Suppressor macrophage (primary cell): ENCODE data around the gene GTF2A1L.
A peak's percentile ranks its signal among the peaks of the same experiment; 100 is the strongest.
"Not testable (repeated sequence)": the region's sequence is repeated elsewhere in the genome, so short reads cannot be mapped to it uniquely, and the experiment has no call there.

Source experiments
- DNase-seq, 4 experiments: peaks; one replicate each; pipeline ENCODE4 v3.0.0-alpha.2; 2020 to 2022

The GTF2A1L gene

DNA sequence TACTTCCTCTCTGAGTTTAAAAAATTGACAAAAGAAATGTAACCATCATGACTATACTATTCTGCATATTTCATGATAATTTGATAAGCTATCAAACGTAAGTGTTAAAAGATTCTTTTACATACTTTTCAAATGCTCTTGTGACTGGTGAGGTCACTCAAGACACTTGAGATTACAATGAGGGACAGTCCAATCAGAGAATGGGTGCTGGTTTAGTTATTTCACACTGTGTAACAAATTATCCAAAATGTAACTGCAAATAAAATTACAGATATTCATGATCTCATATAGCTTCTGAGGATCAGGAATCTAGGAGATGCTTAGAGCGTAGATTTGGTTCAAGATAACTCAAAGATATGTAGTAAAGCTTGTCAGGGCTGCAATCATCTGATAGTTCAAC is 4.4 kb upstream of the GTF2A1L start:
- DNase-seq: no peak

DNA sequence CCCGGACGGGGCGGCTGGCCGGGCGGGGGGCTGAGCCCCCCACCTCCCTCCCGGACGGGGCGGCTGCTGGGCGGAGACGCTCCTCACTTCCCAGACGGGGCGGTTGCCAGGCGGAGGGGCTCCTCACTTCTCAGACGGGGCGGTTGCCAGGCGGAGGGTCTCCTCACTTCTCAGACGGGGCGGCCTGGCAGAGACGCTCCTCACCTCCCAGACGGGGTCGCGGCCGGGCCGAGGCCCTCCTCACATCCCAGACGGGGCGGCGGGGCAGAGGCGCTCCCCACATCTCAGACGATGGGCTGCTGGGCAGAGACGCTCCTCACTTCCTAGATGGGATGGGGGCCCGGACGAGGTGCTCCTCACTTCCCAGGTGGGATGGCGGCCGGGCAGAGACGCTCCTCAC is 3.1 kb upstream of the GTF2A1L start:
- not testable (repeated sequence) for DNase-seq

DNA sequence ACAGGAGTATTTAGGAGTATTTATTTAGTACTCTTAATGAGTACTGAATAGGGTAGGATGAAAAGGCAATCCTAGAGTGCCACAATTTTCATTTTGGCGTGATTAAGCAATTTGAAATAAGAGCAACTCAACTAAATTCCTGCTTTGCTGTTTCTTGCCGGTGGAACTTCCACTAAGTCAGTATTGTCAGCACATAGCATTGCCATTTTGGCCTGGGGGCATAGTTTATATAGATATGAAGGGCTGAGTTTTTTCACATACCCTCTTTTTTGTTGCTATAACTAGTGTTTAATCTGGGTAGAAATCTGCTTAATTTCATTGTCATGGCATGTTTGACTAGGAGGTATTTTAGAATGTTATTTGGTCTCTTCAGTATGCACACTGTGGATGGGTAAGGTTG is 1.9 kb downstream of the GTF2A1L start:
- DNase-seq: no peak

DNA sequence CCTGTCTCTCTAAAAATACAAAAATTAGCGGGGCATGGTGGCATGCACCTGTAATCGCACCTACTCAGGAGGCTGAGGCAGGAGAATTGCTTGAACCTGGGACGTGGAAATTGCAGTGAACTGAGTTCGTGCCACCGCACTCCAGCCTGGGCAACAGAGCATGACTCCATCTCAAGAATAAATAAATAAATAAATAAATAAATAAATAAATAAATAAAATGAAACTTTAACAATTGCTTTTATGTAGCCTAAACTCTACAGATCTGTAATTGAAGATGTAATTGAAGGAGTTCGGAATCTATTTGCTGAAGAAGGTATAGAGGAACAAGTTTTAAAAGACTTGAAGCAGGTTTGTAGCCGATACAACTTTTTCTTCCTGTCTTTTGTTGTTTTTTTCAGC is 2.9 kb downstream of the GTF2A1L start:
- DNase-seq: no peak

DNA sequence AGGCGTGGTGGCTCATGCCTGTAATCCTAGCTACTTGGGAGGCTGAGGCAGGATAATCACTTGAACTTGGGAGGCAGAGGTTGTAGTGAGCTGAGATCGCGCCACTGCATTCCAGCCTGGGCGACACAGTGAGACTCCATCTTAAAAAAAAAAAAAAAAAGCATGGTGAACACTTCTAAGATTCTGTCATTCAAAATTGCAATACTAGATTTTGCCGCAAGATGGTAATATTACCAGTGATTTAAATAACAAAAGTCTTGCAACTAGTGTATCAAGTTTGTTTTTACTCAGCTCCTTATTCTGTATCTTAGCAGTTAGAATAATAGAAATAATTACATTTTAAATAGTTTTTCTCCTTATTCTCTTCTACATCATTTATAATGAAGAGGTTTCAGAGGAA is 5.0 kb downstream of the GTF2A1L start:
- not testable (repeated sequence) for DNase-seq

DNA sequence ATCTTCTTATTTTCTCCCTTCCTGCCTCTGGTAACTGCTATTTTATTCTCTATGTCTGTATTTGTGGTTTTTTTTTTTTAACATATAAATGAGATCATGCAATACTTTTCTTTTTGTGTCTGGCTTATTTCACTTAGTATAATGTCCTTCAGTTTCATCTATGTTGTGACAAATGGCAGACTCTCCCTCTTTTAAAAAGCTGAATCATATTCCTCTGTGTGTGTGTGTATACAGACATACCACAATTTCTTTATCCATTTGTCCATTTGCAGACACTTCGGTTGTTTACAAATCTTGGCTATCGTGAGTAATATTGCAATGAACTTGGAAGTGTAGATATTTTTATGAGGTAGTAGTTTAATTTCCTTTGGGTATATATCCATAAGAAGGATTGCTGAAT is 7.0 kb downstream of the GTF2A1L start:
- DNase-seq: no peak

DNA sequence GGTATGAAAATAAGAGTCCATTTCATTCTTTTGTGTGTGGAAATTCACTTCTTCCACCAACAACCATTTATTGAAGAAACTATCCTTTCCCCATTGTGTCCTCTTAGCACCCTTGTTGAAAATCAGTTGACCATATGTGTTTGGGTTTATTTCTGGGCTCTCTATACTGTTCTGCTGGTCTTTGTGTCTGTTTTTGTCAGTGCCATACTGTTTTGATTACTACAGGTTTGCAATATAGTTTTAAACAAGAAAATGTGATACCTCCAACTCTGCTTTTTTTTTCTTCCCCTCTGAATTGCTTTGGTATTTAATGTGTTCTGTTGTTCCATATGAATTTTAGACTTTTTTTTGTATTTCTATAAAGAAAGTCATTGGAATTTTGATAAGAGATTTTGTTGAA is 8.4 kb downstream of the GTF2A1L start:
- no peak for DNase-seq

DNA sequence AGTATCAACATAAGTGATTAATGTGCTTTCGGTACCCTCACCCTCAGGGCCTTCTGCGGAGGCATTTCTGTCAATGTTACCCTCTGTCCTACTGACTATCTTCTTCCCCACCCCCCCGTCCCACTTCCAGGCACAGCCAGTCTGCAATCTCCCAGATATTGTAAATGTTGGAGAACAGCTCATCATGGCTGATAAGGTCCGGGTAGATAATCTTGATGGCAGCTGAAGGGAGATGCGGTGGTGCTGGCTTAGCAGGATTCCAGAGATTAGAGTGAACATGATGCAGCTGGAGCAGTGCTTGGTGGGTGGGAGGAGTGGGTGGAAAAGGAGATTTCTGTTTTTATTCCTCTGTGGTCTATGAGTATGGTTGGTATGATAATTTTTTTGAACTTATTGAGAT is 15.5 kb downstream of the GTF2A1L start:
- DNase-seq: no peak

DNA sequence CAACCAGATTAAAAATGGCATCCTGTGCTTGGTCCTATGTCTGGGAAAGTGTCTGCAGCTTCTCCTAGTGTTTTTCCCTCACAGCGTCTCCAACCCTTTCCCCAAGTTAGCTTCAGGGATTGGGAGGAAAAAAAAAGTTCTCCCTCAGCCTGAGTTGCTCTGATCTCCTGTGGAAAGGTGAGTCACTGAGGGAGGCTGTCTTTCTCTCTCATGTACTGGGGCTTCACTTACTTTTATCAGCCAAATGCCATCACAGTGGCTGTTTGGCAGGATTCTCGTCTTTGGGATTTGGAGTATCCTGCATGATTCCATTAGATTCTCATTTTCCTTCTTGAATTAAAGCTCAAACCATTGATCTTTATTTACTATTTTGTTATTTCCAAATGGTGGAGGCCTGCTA is 18.1 kb downstream of the GTF2A1L start:
- DNase-seq: no peak

DNA sequence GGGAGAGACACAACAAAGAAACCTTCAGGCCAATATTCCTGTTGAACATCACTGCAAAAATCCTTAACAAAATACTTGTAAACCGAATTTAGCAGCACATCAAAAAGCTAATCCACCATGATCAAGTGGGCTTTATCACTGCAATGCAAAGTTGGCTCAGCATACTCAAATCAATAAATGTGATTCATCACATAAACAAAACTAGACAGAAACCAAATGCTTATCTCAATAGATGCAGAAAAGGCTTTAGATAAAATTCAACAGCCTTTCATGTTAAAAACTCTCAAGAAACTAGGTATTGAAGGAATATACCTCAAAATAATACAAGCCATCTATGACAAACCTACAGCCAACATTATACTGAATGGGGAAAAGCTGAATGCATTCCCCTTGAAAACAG is 20.6 kb downstream of the GTF2A1L start:
- DNase-seq: no peak

DNA sequence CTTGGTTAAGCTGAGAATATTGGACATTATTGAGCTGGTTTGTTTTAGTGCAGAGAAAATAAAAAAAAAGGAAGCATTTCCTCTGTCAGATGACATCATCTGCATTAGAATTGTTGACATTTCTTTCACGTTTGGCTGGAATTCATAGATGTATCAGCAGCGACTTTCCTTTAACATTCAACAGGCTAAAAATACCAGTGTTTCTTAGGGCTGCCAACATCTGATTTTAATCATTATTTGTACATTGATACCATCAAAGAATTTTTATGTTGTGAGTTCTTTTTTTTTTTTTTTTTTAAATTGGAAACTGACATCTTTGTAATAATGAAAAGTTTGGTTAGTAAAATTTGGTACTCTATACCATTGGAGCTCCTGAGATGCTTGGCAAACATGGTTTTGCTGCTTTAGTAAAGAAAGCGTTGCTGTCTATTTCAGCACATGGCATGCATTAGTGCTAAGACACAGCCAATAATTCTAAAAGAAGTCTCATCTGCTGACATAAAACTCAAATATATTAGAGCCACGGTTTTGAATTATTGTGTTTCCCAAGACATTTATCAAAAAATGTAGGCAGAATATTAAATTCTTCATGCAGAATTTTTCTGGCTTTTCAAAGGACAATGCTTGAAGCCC is 33.6 kb downstream of the GTF2A1L start:
- no peak for DNase-seq

DNA sequence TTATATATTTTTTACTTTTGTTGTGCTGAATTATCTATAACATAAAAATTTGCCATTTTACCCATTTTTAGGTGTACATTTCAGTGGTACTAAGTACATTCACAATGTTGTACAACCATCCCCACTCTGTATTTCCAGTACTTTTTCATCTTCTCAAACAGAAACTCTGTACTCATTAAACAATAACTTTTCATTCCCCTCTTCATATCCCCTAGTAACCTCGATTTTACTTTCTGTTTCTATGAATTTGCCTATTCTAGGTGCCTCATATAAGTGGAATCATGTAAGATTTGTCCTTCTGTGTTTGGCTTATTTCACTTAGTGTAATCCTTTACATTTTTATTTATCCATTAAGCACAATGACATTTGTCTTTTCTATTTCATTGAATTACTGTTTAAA is 51.3 kb downstream of the GTF2A1L start:
- DNase-seq: no peak

DNA sequence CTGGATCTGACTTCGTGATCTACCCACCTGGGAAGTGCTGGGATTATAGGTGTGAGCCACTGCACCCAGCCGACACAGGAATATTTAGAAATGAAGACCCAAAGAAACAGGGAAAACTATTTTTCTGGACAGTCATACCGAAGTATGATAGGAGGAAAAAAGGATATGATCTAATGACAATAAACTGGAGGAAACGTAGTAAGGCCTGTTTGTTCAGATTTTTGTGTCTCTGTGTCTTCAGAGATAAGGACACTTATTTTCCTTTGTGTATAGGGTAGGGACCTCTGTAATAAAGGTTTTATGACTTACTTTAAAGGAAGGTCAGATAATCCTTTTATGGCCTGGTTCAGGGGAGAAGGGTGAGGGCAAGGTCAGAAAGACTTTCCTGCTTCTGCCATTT is 55.9 kb downstream of the GTF2A1L start:
- DNase-seq: no peak

DNA sequence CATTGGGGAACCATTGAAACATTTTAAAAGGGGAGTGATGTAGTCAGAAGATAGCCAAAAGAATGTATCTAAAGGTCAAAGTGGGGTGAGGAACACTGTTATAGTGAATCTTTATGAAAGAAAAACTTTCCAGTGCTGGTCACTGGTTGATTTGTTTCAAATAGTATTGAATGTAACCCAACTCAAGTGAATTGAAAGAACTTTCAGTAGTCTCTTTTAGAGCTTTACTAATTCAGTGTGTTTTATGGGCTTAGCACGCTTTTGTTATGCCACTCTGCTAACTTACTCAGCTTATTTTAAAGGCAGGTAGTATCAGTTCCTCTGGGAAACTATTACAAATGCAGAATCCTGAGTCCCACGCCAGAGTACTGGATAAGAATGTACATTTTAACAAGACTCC is 57.3 kb downstream of the GTF2A1L start:
- DNase-seq: no peak

DNA sequence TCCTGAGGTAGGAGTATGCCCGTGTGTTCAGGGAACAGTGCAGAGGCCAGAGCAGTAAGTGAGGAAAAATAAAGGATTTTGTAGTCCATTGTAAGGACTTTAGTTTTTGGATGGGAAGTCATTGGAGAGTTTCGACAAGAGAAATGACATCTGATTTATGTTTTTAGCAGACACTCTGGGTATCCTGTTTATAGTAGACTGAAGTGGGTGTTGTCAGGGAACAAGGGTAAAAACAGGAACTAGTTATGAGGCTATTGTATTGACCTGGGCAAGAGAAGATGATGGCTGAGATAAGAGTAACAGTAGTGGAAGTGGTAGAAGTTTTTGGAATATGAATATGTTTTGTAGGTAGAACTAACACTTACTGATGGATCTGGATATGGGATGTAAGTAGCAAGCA is 59.8 kb downstream of the GTF2A1L start:
- DNase-seq: peak in 1 of 4 experiments; percentile 0

DNA sequence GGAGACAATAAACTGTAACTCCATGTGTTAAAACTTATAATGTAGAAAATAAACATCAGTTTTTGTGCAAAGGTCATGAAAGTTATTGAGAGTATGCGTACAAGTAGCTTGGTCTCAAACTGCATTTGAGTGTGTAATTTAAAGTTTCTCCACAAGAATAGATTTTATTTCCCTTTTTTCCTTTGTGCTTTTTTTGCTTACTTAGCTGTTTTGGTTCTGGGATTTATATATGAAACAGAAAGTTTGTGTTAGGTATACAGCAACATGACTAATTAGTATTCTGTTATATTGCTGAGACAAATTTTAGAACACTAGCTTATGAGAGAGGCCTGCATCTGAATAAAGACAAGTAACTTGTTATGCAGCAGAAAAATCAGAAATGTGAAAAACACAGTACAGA is 67.5 kb downstream of the GTF2A1L start:
- peak in 1 of 4 experiments; percentile 4 for DNase-seq

DNA sequence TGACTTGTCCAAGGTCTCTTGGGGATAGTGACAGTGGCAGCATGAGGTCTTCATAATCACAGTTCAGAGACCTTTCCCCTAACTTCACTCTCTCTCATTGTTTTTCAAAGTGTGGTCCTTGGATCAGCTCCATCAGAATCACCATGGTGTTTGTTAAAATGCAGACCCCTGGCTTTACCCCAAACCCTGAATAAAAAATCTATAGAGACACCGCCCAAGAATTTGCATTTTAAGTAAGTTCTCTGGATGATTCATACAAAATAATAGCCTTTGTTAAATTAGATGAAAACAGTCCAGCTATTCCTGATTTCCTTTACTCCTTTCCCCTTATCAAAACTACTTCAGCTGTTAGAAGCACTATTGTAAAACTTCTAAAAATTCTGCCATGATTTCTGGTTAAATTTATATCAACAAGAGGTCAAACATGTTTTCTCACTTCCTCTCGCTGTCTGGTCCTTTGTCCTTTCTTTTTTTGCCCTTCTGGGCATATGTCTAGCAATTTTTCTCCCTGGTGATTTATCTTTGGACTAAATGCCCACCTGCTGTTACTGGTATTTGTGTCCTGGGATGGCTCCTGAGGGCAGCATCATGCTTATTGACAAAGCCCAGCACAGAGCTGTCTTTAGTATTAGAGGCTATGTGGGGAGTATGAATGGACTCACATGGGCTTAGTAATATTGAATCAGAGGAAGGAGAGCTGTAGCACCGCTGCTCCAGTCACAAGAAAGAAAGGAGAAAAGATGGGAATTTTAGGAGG is 74.5 kb downstream of the GTF2A1L start:
- no peak for DNase-seq

DNA sequence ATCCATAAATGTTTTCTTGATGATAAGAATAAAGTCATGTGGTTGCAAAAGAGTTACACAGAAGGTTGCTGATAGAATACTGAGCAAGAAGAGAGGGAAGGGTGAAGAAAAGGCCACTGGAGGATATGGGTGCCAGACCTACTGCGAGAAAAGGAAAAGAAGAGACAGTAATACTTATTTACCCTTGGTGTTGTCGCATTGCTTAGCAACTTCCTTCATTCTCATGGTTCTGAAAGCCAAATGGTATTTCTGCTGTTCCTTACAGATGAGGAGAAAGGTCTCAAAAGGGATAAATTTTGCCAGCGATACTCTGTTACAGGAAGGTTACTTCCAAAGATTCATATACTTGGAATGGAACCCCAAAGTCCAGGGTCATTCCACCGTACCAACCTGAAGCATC is 75.4 kb downstream of the GTF2A1L start:
- DNase-seq: no peak

DNA sequence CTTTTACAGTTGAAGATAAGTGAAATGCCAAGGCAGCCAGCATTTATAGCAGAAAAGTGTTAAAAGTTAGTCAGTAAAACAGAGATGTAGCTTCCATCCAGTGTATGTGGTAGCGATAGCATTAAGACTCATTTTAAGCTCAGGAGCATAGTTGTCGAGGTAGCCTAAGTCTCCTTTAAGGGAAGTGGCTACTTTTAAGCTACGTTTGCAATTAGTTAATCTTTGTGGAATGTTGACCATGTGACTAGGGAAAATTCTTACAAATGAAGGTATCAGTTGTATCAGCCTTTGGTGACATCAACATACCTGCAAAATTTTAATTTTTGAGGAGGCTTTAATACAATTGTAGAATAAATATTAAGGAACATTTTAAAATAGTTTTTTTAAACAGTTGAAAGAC is 76.0 kb downstream of the GTF2A1L start:
- DNase-seq: no peak

DNA sequence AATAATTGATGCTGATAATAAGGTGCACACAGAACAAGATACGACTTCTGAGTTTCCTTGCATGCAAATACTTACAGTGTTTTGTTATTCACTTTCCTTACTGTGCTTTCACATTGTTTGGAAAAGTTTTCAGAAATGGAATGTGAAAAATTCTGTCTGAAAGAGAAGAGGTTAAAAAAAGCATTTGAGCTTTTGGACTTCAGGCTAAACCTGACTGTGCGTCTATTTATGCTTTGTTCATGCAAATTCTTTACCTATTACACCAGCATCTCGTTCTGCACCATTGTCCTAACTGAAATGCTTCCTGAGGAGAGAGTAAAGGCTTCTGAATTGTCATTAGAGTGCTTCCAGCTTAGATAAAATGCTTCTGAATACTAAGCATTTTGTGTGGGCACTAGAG is 76.5 kb downstream of the GTF2A1L start:
- DNase-seq: no peak

DNA sequence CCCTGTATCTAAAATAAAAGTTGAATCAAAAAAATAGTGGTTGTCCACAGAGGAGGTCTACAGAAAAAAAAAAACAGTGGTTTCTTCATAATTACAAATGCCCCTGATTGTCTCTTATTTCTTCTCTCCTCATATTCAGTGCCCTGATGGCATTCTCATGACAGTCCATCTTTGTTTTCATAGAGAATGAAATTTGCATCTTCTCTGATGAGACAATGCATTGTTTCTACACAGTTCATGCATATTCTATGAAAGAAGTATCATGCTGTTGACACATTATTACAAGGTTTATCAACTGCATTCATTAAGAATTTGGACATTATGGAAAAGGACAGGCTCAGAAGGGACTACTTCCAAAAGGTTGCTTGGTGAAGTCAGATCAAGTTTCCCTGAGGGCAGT is 78.3 kb downstream of the GTF2A1L start:
- DNase-seq: no peak

DNA sequence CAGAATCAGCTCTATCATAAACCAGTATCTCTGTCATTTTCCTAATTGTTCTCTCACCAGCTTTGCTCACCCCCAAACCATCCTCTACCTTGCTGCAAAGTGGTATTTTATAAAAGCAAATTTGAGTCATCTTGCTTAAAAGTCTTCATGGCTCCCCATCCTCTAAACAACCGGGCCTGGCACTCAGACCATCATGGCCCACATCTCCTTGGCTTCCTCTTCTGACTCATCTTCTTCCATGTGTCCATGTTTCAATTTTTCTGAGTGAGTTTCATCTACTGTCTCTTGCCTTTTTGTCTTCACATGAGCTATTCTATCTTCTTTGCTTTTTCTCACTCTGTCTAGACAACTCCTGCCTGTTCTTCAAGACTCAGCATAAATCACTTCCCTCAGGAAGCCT is 79.2 kb downstream of the GTF2A1L start:
- no peak for DNase-seq

DNA sequence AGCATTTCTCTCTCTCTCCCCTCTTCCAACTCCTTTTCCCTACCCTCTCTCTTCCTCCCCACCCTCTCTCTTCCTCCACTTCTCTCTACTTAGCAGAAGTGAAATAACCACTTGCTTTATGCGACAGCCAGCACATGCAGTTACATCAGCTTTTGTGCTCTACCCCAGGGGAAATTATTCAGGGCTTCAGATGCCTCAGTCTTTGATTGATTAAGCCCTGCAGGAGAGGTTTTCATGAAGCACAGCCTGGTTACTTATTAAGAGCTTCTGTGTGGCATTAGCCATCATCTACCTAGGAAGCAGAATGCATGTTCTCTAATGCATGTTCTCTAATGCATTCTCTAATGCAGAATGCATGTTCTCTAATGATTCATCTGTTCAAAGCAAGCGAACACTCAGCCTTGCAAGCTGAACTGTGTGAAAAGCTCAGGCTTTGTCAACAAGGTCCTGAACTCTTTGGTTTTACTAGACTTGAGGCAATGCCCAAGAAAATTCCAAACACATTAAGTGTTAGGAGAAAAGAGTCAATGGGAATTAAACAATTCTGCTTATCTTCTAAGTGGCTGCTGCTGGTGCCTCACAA is 81.8 kb downstream of the GTF2A1L start:
- no peak for DNase-seq

DNA sequence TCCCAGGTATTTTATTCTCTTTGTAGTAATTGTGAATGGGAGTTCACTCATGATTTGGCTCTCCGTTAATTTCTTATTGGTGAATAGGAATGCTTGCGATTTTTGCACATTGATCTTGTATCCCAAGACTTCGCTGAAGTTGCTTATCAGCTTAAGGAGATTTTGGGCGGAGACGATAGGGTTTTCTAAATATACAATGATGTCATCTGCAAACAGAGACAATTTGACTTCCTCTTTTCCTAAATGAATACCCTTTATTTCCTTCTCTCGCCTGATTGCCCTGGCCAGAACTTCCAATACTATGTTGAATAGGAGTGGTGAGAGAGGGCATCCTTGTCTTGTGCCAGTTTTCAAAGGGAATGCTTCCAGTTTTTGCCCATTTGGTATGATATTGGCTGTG is 86.0 kb downstream of the GTF2A1L start:
- DNase-seq: not testable (repeated sequence)
